Smooth muscle cell (in vitro differentiated cells): Measurements from ENCODE around the gene PLLP. TPM values are rescaled to one million over a fixed set of nuclear protein-coding genes. Genes with fewer than 3 reads are reported as not detected.
A peak's percentile ranks its signal among the peaks of the same experiment; 100 is the strongest.

Source experiments
- DNase-seq: peaks from one replicate; lab custom pipeline; 2025; ENCODE audit not compliant: unreplicated experiment; lab: John Stamatoyannopoulos, UW
- H2AFZ ChIP-seq: fragments of 200-600 bp; sonication (generic); 2 replicates; pipeline ENCODE4 v1.6.0; 2016; ENCODE audit warnings: antibody characterized with exemption, low read depth, mild to moderate bottlenecking
- H3F3A ChIP-seq: fragments of 200-600 bp; sonication (generic); 2 replicates; pipeline ENCODE4 v1.6.0; 2017; ENCODE audit warnings: antibody characterized with exemption, low read depth
- H3K27ac ChIP-seq: fragments of 200-600 bp; sonication (generic); 2 replicates; pipeline ENCODE4 v1.5.1; 2016; ENCODE audit warnings: low read depth, mild to moderate bottlenecking
- H3K27me3 ChIP-seq: fragments of 200-600 bp; sonication (generic); 2 replicates; pipeline ENCODE4 v1.6.1; 2016; ENCODE audit warnings: low read depth, mild to moderate bottlenecking
- H3K36me3 ChIP-seq: fragments of 200-600 bp; sonication (generic); 2 replicates; pipeline ENCODE4 v1.5.1; 2016; ENCODE audit warnings: low read depth
- H3K4me1 ChIP-seq: fragments of 200-600 bp; sonication (generic); 2 replicates; pipeline ENCODE4 v1.5.1; 2016; ENCODE audit warnings: low read depth
- H3K4me2 ChIP-seq: fragments of 200-600 bp; sonication (generic); 2 replicates; pipeline ENCODE4 v1.6.0; 2016; ENCODE audit warnings: mild to moderate bottlenecking
- H3K4me3 ChIP-seq: fragments of 200-600 bp; sonication (generic); 2 replicates; pipeline ENCODE4 v1.5.1; 2016; ENCODE audit warnings: mild to moderate bottlenecking
- H3K79me2 ChIP-seq: fragments of 200-600 bp; sonication (generic); 2 replicates; pipeline ENCODE4 v1.6.0; 2016; ENCODE audit warnings: low read depth, mild to moderate bottlenecking
- H3K9ac ChIP-seq: fragments of 200-600 bp; sonication (generic); 2 replicates; pipeline ENCODE4 v1.6.0; 2016; ENCODE audit warnings: low read depth
- H3K9me3 ChIP-seq: fragments of 200-600 bp; sonication (generic); replicated peaks from 2 replicates; pipeline ENCODE4 v1.5.1; 2016; ENCODE audit warnings: low read depth
- H4K20me1 ChIP-seq: fragments of 200-600 bp; sonication (generic); 2 replicates; pipeline ENCODE4 v1.6.0; 2016; ENCODE audit warnings: low read depth
- CTCF ChIP-seq: fragments of 200-600 bp; sonication (generic); IDR thresholded peaks from 2 replicates; pipeline ENCODE4 v1.5.1; 2017; ENCODE audit warnings: borderline replicate concordance, mild to moderate bottlenecking, antibody characterized with exemption; ENCODE audit not compliant: insufficient read depth, poor library complexity, severe bottlenecking
- WGBS: methylation state at CpG from one replicate; pipeline ENCODE4 v1.1.7; 2016; ENCODE audit warnings: low lambda C conversion rate; 5-methylcytosine and 5-hydroxymethylcytosine counted together
- polyA plus RNA-seq: library from polyadenylated mRNA; unstranded; fragments of >200 nt; fragmentation: Nextera tagmentation; extraction: Ambion mirVana; gene quantifications from 2 replicates; pipeline ENCODE4 v1.2.1, GENCODE V29; 2016
- total RNA-seq: library from RNA; depleted of rRNA; stranded (reverse); fragments of >200 nt; gene quantifications from 2 replicates; pipeline ENCODE4 v1.2.3, GENCODE V29; 2014

Gene PLLP
- total and polyA plus RNA-seq, 2 experiments from 2014 or later = 0.59 TPM; not detected in 1

- Histone ChIP-seq H3K9ac (no peak overlapping the region), H3K27me3 (peaks cover 22% of the 10 kb centered on the region), H3K36me3 (no peaks in the 10 kb centered on the region), H2AFZ (no peak overlapping the region), H3K4me2 (no peak overlapping the region), H3K79me2 (no peaks in the 10 kb centered on the region), H3K27ac (no peak overlapping the region), H3F3A (no peaks in the 10 kb centered on the region), H3K9me3 (no peaks in the 10 kb centered on the region), H3K4me3 (peak overlapping the region; percentile 46), H3K4me1 (no peaks in the 10 kb centered on the region), H4K20me1 (no peaks in the 10 kb centered on the region)
- 89% methylated on average over 8 of the region's 8 CpGs for WGBS
- TF ChIP-seq CTCF = no peak
- DNase-seq = no peak
Observed at GRCh38 chr16:57282510-57283213, 1.8 kb downstream of the PLLP start.

- Histone ChIP-seq H3K27ac (no peak overlapping the region), H3K36me3 (no peaks in the 10 kb centered on the region), H3K4me3 (no peak overlapping the region), H3K27me3 (peaks cover 22% of the 10 kb centered on the region), H3K9ac (no peak overlapping the region), H2AFZ (no peak overlapping the region), H4K20me1 (no peaks in the 10 kb centered on the region), H3K9me3 (no peaks in the 10 kb centered on the region), H3F3A (no peaks in the 10 kb centered on the region), H3K4me1 (no peaks in the 10 kb centered on the region), H3K4me2 (no peak overlapping the region), H3K79me2 (no peaks in the 10 kb centered on the region)
- no peak for DNase-seq
- no peak for TF ChIP-seq CTCF
- 100% methylated on average over 3 of the region's 3 CpGs for WGBS
Observed at GRCh38 chr16:57281791-57282190, 2.7 kb downstream of the PLLP start.

- H3K27me3 ChIP-seq = peaks cover 22% of the 10 kb centered on the region
- 80% methylated on average over 7 of the region's 7 CpGs for WGBS
Observed at GRCh38 chr16:57279780-57280638, 4.5 kb downstream of the PLLP start.

More at GRCh38 chr16:57279780-57280638, 4.5 kb downstream of the PLLP start:
- no peak overlapping the region for H3K9ac ChIP-seq
- no peaks in the 10 kb centered on the region for H3F3A ChIP-seq
- H2AFZ ChIP-seq = no peak overlapping the region
- no peaks in the 10 kb centered on the region for H3K9me3 ChIP-seq
- TF ChIP-seq CTCF = no peak
- DNase-seq = no peak
- H3K4me1 ChIP-seq = no peaks in the 10 kb centered on the region
- H3K27ac ChIP-seq = no peak overlapping the region
- H3K79me2 ChIP-seq = no peaks in the 10 kb centered on the region
- H4K20me1 ChIP-seq = no peaks in the 10 kb centered on the region
- H3K36me3 ChIP-seq = no peaks in the 10 kb centered on the region
- H3K4me2 ChIP-seq = no peak overlapping the region
- H3K4me3 ChIP-seq = no peak overlapping the region
